IPS-15b (cell line): ENCODE measurements around the gene ANTXRL.
"Not testable (repeated sequence)": the region's sequence is repeated elsewhere in the genome, so short reads cannot be mapped to it uniquely, and the experiment has no call there.

ENCODE experiments used
- H3K27me3 ChIP-seq: one replicate; pipeline ENCODE4 v1.6.1; 2013; ENCODE audit warnings: low read length; ENCODE audit not compliant: control insufficient read depth, insufficient read depth
- H3K36me3 ChIP-seq: one replicate; pipeline ENCODE4 v1.6.1; 2013; ENCODE audit warnings: low read length; ENCODE audit not compliant: control insufficient read depth, insufficient read depth
- H3K4me1 ChIP-seq: one replicate; pipeline ENCODE4 v1.6.1; 2013; ENCODE audit warnings: mild to moderate bottlenecking, low read length; ENCODE audit not compliant: control insufficient read depth, insufficient read depth
- H3K4me3 ChIP-seq: one replicate; pipeline ENCODE4 v1.5.1; 2013; ENCODE audit warnings: low read depth, low read length
- H3K9ac ChIP-seq: one replicate; pipeline ENCODE4 v1.6.1; 2013; ENCODE audit warnings: low read depth, mild to moderate bottlenecking, low read length
- H3K9me3 ChIP-seq: one replicate; pipeline ENCODE4 v1.6.1; 2013; ENCODE audit warnings: mild to moderate bottlenecking, low read length; ENCODE audit not compliant: control insufficient read depth, insufficient read depth

Gene ANTXRL

GRCh38 chr10:46302765-46303352 lies 16.1 kb downstream of the ANTXRL start:
- not testable (repeated sequence) for H3K4me1 ChIP-seq, H3K36me3 ChIP-seq, H3K27me3 ChIP-seq, H3K9me3 ChIP-seq, H3K9ac ChIP-seq, H3K4me3 ChIP-seq

- Histone ChIP-seq H3K27me3 (no peaks in the 10 kb centered on the region), H3K9me3 (no peaks in the 10 kb centered on the region), H3K9ac (no peak overlapping the region), H3K4me3 (no peak overlapping the region), H3K36me3 (no peaks in the 10 kb centered on the region), H3K4me1 (no peaks in the 10 kb centered on the region)
Observed at GRCh38 chr10:46304062-46304461, 17.3 kb downstream of the ANTXRL start.

GRCh38 chr10:46304671-46305070 lies 17.9 kb downstream of the ANTXRL start:
- not testable (repeated sequence) for H3K9me3 ChIP-seq, H3K9ac ChIP-seq, H3K36me3 ChIP-seq, H3K27me3 ChIP-seq, H3K4me3 ChIP-seq, H3K4me1 ChIP-seq

- no peaks in the 10 kb centered on the region for H3K36me3 ChIP-seq
- no peaks in the 10 kb centered on the region for H3K27me3 ChIP-seq
- no peaks in the 10 kb centered on the region for H3K9me3 ChIP-seq
- no peaks in the 10 kb centered on the region for H3K4me1 ChIP-seq
- no peak overlapping the region for H3K4me3 ChIP-seq
- no peak overlapping the region for H3K9ac ChIP-seq
Observed at GRCh38 chr10:46305079-46305818, 18.5 kb downstream of the ANTXRL start.

- Histone ChIP-seq H3K4me1 (no peaks in the 10 kb centered on the region), H3K9ac (no peak overlapping the region), H3K36me3 (no peaks in the 10 kb centered on the region), H3K9me3 (no peaks in the 10 kb centered on the region), H3K4me3 (no peak overlapping the region), H3K27me3 (no peaks in the 10 kb centered on the region)
Observed at GRCh38 chr10:46305986-46306385, 19.2 kb downstream of the ANTXRL start.

- no peaks in the 10 kb centered on the region for H3K36me3 ChIP-seq
- H3K9me3 ChIP-seq: no peaks in the 10 kb centered on the region
- no peaks in the 10 kb centered on the region for H3K4me1 ChIP-seq
- H3K4me3 ChIP-seq: no peak overlapping the region
- H3K27me3 ChIP-seq: no peaks in the 10 kb centered on the region
- H3K9ac ChIP-seq: no peak overlapping the region
Observed at GRCh38 chr10:46306516-46307184, 19.9 kb downstream of the ANTXRL start.

- H3K4me3 ChIP-seq: no peak overlapping the region
- H3K9ac ChIP-seq: no peak overlapping the region
- H3K27me3 ChIP-seq: no peaks in the 10 kb centered on the region
- H3K4me1 ChIP-seq: no peaks in the 10 kb centered on the region
- no peaks in the 10 kb centered on the region for H3K36me3 ChIP-seq
- no peaks in the 10 kb centered on the region for H3K9me3 ChIP-seq
Observed at GRCh38 chr10:46307281-46308112, 20.7 kb downstream of the ANTXRL start.

GRCh38 chr10:46308113-46308415 lies 21.3 kb downstream of the ANTXRL start:
- Histone ChIP-seq H3K4me3 (no peak overlapping the region), H3K27me3 (no peaks in the 10 kb centered on the region), H3K36me3 (no peaks in the 10 kb centered on the region), H3K4me1 (no peaks in the 10 kb centered on the region), H3K9me3 (no peaks in the 10 kb centered on the region), H3K9ac (no peak overlapping the region)

GRCh38 chr10:46308666-46309450 lies 22.1 kb downstream of the ANTXRL start:
- Histone ChIP-seq H3K4me3 (no peak overlapping the region), H3K4me1 (no peaks in the 10 kb centered on the region), H3K9ac (no peak overlapping the region), H3K27me3 (no peaks in the 10 kb centered on the region), H3K36me3 (no peaks in the 10 kb centered on the region), H3K9me3 (no peaks in the 10 kb centered on the region)

GRCh38 chr10:46309511-46310142 lies 22.8 kb downstream of the ANTXRL start:
- Histone ChIP-seq H3K9ac (no peak overlapping the region), H3K4me1 (no peaks in the 10 kb centered on the region), H3K27me3 (no peaks in the 10 kb centered on the region), H3K36me3 (no peaks in the 10 kb centered on the region), H3K4me3 (no peak overlapping the region), H3K9me3 (no peaks in the 10 kb centered on the region)

GRCh38 chr10:46310143-46310514 lies 23.3 kb downstream of the ANTXRL start:
- Histone ChIP-seq H3K4me1 (no peaks in the 10 kb centered on the region), H3K9ac (no peak overlapping the region), H3K27me3 (no peaks in the 10 kb centered on the region), H3K36me3 (no peaks in the 10 kb centered on the region), H3K4me3 (no peak overlapping the region), H3K9me3 (no peaks in the 10 kb centered on the region)
